HG02588 (cell line): ENCODE results near the gene BNIP3.
"Not testable (repeated sequence)": the region's sequence is repeated elsewhere in the genome, so short reads cannot be mapped to it uniquely, and the experiment has no call there.

Experiments
- ATAC-seq: cut with Tn5 transposase; IDR thresholded peaks from one replicate; pipeline ENCODE4 v1.9.1; 2021; ENCODE audit warnings: mild to moderate bottlenecking, moderate library complexity; ENCODE audit not compliant: unreplicated experiment

Gene BNIP3

DNA sequence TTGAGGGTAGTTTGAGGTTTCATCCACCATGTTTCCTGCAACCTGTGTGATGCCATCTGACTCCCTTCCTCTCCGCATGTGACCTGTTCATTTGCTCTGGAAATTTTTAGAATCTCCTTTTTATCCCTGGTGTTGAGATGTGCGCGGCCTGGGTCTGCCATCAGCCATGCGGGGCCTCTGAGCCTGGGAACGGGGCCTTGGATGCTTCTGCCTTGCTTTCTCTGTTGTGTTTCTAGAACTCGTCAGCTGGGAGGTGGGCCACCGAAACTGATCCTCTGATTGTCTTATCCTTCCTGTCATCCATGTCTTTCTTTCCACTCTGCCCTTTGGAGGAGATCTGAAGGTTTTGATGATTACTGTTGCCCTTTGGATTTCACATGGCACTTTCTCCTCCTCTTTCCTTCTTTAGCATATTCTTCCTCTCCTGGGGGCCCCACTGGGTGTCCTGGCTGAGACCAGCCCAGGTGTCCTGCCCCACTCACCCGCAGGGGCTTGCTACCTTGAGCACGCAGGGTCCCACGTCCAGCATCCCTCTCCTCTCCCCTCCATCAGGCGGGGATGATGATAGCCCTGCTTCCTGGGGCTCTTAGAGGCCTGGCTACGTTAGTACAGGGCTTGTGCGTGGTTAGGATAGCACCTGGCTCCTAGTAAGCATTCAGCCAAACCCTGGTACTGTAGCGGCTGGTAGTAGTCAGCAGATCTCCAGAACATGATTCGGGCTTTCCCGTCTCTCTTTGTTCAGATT, 51.0 kb downstream of the BNIP3 start:
- ATAC-seq = no peak

DNA sequence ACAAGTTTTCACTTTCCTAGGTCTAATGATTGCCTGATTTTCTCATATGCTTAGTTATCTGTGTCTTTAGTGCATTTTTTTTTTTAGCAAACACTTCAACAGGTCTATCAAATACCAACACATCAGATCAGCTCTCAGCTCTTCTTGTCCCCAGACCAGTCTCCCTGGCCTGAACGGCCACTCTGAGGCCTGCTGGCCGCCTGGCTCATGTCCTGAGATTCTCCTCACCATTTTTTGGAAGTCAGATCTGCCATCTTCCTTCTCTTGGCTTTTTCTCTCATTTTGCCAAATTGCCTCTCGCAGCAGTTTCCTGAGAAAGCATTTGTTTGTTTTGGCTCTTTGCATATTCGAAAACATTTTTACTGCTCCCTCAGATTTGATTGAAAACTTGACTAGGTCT, 51.6 kb downstream of the BNIP3 start:
- ATAC-seq = no peak

DNA sequence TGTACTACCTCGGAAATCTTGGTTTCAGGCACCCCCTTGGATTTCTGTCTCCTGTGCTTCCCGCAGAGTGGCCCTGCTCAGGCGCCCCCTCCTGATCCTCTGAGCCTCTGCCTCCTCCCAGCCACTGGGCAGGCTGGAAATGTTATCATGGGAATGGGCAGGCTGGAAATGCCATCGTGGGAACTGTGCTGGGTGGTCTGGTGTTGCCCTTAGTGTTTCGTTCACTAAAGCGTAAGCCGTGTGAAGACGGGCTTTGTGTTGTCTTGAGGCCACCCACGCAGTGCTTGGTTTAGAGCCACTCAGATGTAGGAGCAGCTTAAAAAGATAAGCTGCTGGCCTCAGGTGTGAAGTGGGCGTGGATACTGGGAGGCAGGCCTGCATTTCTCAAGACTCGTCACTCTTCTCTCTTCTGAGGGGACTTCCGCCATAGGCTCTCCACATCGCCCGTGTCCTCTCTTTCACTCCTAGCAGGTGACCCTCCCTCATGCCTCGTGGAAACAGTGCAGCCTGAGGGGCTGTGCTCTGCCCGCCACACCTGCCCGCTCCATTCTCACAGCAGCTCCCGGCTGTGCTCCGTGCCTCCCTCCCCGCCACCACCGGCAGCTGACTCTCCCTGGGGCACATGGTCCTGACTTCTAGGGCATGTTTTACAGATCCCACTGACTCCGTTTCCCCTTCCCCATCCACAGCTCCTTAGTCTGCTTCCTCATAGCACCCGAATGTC, 52.4 kb downstream of the BNIP3 start:
- ATAC-seq = no peak

DNA sequence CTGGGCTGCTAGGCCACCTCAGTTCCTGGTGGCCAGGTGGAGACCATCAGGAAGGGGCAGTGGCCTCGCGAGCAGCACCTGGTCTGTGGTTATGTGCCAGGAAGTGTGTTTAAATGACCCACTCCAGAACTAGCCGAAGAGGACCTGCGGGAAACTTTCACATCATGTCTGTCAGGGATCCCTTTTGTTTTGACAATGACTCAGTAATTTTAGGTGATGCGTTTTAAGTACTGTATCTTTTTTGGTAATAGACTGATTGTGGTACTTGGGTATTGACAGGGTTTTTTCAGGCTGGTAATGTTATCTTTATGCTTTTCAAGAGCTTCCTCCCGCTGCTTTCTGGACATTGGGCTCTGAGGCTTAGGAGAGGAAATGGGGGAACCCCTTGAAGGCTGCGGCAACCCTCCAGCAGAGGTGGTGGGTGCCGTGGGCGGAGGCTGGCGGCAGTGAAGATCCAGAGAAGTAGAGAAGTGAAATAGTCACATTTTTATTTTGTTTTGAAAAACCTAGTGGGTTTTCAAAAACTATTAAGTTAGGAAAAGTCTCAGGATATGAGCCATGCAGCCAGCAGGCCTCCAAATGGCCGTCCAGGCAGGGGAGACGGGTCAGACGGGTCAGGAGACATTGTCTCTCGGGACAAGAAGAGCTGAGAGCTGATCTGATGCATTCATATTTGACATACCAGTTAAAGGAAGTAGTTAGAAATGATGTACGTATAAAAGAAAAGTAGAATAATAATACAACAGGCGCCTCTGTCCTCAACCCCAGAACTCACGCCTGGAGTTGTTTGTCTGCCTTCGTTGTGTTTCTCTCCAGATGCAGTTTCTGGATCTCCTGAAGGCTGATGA, 53.3 kb downstream of the BNIP3 start:
- peak; percentile 92 for ATAC-seq

DNA sequence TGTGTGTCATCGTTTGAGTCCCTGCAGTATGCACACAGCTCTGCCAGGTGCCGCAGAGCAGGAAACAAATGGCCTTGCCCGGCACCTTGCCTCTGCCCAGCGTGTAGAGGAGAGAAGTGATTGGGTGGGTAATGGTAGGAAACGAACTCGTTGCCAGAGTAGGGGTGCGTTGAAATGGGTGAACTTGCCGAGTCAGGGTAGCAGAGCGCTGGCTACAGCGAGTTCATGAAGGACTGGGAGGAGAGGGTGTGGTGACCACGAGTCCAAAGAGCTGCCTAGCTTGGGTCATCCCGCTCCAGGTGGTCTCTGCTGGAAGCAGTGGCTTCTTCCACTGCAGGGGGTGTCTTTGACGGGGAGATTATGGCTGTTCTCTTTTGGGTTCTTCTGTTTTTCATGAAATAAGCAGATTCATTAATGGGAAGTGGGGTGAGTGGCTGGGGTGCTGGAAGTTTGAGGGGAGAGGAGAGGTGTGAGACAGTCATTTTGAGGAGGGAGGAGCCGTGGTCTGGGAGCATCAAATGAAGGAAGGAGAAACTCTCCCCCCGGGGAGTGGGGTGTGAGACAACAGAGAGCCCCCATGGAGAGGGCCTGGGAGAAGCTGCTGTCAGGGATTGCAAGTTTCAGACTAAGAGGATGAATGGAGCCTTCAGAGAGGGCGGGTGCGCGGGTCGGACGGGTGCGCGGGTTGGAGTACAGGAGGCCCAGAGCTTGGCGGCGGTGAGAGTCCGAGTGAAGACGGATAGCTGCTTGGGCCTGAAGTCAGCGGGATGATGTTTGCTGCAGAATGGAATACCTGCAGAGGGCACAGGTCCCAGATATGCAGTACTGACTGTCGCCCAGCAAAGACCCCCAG, 54.8 kb downstream of the BNIP3 start:
- ATAC-seq = no peak

DNA sequence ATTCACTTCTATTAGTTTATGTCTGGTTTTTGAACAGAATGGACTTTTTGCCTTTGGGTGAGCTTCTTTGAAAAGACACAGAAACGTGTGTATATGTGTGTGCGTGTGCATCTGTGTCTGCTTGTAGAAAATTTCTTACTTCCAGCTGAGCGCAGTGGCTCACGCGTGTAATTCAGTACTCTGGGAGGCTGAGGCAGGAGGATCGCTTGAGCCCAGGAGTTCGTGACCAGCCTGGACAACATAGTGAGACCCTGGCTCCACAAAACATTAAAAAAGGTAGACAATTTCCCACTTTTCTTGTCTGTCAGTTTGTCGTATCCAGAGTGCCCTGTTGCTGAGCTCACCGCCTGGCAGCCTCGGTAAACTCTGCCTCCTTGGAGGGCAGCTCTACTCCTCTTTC, 55.5 kb downstream of the BNIP3 start:
- ATAC-seq = no peak

DNA sequence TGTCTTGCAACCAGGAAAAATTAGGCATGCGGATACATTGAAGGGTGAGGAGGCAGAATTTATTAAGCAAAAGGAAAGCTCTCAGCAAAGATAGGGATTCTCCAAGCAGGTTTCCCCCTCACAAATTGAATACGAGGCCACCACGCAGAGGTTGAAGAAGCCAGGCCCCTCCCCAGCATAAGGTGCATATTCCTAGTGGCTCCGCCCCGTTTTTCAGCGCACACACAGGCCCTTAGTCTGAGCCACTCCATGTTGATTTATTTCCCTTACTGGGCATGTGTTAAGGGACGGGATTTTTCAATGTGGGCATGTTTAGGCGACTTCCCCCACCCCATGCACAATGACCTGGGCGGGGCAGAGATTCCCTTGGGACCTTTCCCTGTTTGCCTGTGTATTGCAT, 56.0 kb downstream of the BNIP3 start:
- ATAC-seq = no peak

DNA sequence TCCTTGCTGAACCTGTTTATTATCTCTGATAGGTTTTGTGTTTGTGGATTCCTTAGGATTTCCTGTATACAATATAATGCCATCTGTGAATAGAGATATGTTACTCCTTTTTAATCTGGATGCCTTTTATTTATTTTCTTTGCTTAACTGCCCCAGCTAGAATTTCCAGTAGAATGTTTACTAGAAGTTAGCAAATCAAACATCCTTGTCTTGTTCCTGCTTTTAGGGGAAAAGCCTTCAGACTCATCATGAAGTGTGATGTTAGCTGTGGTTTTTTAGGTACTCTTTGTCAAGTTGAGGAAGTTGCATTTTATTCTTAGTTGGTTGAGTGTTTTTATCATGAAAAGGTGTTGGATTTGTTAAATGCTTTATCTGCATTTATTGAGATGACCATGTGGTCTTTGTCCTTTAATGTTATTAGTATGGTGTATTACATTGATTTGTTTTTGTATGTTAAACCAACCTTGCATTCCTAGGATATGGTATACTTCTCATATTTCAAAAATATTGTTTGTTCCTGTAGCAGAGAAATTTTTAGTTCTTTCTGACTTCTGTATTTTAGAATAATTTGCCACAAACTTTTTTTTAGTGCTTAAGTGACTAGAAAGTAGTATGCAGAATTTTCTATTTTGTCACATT, 56.6 kb downstream of the BNIP3 start:
- no peak for ATAC-seq

DNA sequence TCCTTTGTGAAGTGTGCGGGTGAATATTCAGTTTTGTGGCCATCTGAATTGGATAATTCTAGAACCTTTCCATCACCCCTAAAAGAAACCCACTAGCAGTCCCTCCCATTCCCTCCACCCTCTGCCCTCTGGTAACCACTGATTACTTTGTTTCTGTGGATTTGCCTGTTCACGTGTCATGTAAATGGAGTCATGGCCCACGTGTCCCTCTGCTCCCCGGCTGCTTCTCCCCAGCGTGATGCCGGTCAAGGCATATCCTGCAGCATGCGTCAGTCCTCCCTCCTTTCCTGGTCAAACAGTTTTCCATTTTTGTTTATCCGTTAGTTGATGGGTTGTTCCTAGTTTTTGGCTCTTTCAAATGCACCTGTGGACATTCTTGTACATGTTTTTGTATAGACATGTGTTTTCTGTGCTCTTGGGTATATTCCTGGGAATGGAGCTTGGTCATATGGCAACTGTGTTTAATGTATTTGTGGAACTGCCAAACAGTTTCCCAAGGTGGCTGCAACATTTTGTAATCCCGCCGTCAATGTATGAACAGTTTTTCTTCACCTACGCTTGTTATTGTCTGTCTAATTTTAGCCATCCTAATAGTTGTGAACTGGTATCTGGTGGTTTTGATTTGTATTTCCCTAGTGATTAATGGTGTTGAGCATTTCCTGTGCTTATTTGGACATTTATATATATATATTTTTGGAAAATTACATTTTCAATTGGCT, 58.5 kb downstream of the BNIP3 start:
- no peak for ATAC-seq

DNA sequence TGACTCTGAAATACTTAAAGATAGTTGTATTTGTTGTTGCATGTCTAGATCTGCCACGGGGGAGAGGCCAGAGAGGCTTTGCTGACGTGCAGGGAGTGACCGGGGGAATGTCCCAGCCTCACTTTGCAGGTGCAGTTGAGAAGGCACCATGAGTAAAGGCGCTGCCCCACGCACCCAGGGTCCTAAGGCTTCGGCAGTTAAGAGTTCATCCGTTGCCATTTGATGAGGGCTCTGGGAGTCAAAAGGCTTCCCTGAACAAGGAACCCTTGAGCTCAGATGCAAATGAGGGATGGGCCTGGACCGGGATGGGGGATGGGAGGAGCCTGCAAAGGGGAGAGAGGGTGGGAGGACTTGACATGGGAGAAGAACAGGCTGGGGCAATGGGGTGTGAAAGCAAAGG, 60.5 kb downstream of the BNIP3 start:
- ATAC-seq = peak; percentile 89

DNA sequence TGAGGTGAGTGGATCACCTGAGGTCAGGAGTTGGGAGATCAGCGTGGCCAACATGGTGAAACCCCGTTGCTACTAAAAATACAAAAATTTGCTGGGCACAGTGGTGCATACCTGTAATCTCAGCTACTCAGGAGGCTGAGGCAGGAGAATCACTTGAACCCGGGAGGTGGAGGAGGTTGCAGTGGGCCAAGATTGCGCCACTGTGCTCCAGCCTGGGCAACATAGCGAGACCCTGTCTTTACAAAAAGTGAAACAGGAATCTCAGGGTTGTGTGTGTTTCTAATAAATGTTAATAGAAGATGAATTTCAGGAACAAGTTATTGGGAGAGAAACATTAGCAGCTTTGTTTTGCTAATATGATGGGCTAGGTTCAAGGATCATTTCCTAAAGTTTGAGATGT, 61.0 kb downstream of the BNIP3 start:
- no peak for ATAC-seq

DNA sequence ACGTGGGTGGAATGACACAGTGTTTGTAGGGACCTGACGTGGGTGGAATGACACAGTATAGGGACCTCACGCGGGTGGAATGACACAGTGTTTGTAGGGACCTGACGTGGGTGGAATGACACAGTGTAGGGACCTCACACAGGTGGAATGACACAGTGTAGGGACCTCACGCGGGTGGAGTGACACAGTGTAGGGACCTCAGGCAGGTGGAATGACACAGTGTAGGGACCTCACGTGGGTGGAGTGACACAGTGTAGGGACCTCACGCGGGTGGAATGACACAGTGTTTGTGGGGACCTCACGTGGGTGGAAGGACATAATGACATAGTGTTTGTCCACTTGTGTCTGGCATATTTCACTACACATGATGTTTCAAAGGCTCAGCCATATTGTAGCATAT, 61.6 kb downstream of the BNIP3 start:
- no peak for ATAC-seq

DNA sequence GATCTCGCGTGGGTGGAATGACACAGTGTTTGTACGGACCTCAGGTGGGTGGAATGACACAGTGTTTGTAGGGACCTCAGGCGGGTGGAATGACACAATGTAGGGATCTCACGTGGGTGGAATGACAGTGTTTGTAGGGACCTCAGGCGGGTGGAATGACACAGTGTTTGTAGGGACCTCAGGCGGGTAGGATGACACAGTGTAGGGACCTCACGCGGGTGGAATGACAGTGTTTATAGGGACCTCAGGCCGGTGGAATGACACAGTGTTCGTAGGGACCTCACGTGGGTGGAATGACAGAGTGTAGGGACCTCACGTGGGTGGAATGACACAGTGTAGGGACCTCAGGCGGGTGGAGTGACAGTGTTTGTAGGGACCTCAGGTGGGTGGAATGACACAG, 62.3 kb downstream of the BNIP3 start:
- ATAC-seq = not testable (repeated sequence)
